GM18909 (cell line): Measurements from ENCODE around the gene UPP1.
"Not testable (repeated sequence)": the region's sequence is repeated elsewhere in the genome, so short reads cannot be mapped to it uniquely, and the experiment has no call there.

Source experiments
- ATAC-seq: cut with Tn5 transposase; IDR thresholded peaks from one replicate; pipeline ENCODE4 v1.9.1; 2021; ENCODE audit warnings: mild to moderate bottlenecking; ENCODE audit not compliant: unreplicated experiment, poor library complexity

The UPP1 gene

GRCh38 chr7:48089046-48090003, at the start of gene UPP1:
Gene UPP1 (plus strand): TSS chr7:48089265. CDS start chr7:48094784, 5,519 bp downstream.
- peak; percentile 58 for ATAC-seq

GRCh38 chr7:48040944-48041652, 48.0 kb upstream of the UPP1 start:
- no peak for ATAC-seq

GRCh38 chr7:48041653-48041970, 47.5 kb upstream of the UPP1 start:
- no peak for ATAC-seq

GRCh38 chr7:48042216-48042615, 46.8 kb upstream of the UPP1 start:
- ATAC-seq = no peak

- ATAC-seq = no peak
These were observed 46.4 kb upstream of the UPP1 start for GRCh38 chr7:48042636-48043035.

GRCh38 chr7:48045195-48045765, 43.8 kb upstream of the UPP1 start:
- ATAC-seq = no peak

- ATAC-seq = no peak
These were observed 42.6 kb upstream of the UPP1 start for GRCh38 chr7:48046458-48046857.

- ATAC-seq = no peak
These were observed 41.0 kb upstream of the UPP1 start for GRCh38 chr7:48048113-48048512.

- ATAC-seq = no peak
These were observed 39.2 kb upstream of the UPP1 start for GRCh38 chr7:48049850-48050249.

- no peak for ATAC-seq
These were observed 36.3 kb upstream of the UPP1 start for GRCh38 chr7:48052748-48053147.

- ATAC-seq = no peak
These were observed 35.3 kb upstream of the UPP1 start for GRCh38 chr7:48053736-48054135.

GRCh38 chr7:48058990-48059389, 30.1 kb upstream of the UPP1 start:
- no peak for ATAC-seq

- ATAC-seq = no peak
These were observed 29.4 kb upstream of the UPP1 start for GRCh38 chr7:48059706-48060105.

GRCh38 chr7:48063985-48064384, 25.1 kb upstream of the UPP1 start:
- ATAC-seq = no peak

- ATAC-seq = no peak
These were observed 21.6 kb upstream of the UPP1 start for GRCh38 chr7:48067475-48067874.

GRCh38 chr7:48074204-48074654, 14.8 kb upstream of the UPP1 start:
- no peak for ATAC-seq

- ATAC-seq = no peak
These were observed 11.6 kb upstream of the UPP1 start for GRCh38 chr7:48077423-48077822.

- no peak for ATAC-seq
These were observed 10.6 kb upstream of the UPP1 start for GRCh38 chr7:48078470-48078869.

- ATAC-seq = not testable (repeated sequence)
These were observed 6.7 kb upstream of the UPP1 start for GRCh38 chr7:48082378-48082777.

- ATAC-seq = no peak
These were observed 5.8 kb upstream of the UPP1 start for GRCh38 chr7:48083114-48083830.
